HepG2 (cell line): ENCODE measurements around the gene UBE2O. TPM values are rescaled to one million over a fixed set of nuclear protein-coding genes. Genes with fewer than 3 reads are reported as not detected.
A peak's percentile ranks its signal among the peaks of the same experiment; 100 is the strongest.

Experiments
- ESRRA ChIP-seq: sonication (generic); formaldehyde crosslinking; IDR thresholded peaks from 2 replicates; pipeline ENCODE4 v1.5.1; 2020; ENCODE audit warnings: mild to moderate bottlenecking, low read depth, missing genetic modification reagents
- HMG20B ChIP-seq: conservative IDR thresholded peaks from 2 replicates; pipeline ENCODE4 v1.6.1; 2016; ENCODE audit warnings: missing genetic modification reagents, missing compliant biosample characterization
- KDM4B ChIP-seq: sonication (generic); formaldehyde crosslinking; IDR thresholded peaks from 2 replicates; pipeline ENCODE4 v1.4.0; 2020; ENCODE audit warnings: missing genetic modification reagents
- NFAT5 ChIP-seq: sonication (generic); formaldehyde crosslinking; IDR thresholded peaks from 2 replicates; pipeline ENCODE4 v1.4.0; 2020; ENCODE audit warnings: missing genetic modification reagents
- POGZ ChIP-seq: sonication (generic); formaldehyde crosslinking; IDR thresholded peaks from 2 replicates; pipeline ENCODE4 v1.4.0; 2020; ENCODE audit warnings: mild to moderate bottlenecking, missing genetic modification reagents
- PRDM4 ChIP-seq: sonication (generic); formaldehyde crosslinking; IDR thresholded peaks from 2 replicates; pipeline ENCODE4 v1.9.0; 2021; ENCODE audit warnings: missing genetic modification reagents, borderline replicate concordance
- RFXANK ChIP-seq: IDR thresholded peaks from 2 replicates; pipeline ENCODE4 v1.6.1; 2016
- SAP130 ChIP-seq: IDR thresholded peaks from 2 replicates; pipeline ENCODE4 v1.6.1; 2016; ENCODE audit warnings: low read depth
- SP4 ChIP-seq: sonication (generic); formaldehyde crosslinking; IDR thresholded peaks from 2 replicates; pipeline ENCODE4 v1.8.1; 2023; ENCODE audit warnings: mild to moderate bottlenecking, missing genetic modification reagents
- TEAD2 ChIP-seq: sonication (generic); formaldehyde crosslinking; IDR thresholded peaks from 2 replicates; pipeline ENCODE4 v1.9.0; 2021; ENCODE audit warnings: missing genetic modification reagents
- TFE3 ChIP-seq: IDR thresholded peaks from 2 replicates; pipeline ENCODE4 v1.6.1; 2016
- YEATS4 ChIP-seq: sonication (generic); formaldehyde crosslinking; IDR thresholded peaks from 2 replicates; pipeline ENCODE4 v1.4.0; 2020; ENCODE audit warnings: missing genetic modification reagents, borderline replicate concordance
- ZFP62 ChIP-seq: sonication (generic); formaldehyde crosslinking; IDR thresholded peaks from 2 replicates; pipeline ENCODE4 v1.4.0; 2020; ENCODE audit warnings: missing genetic modification reagents
- ZMAT3 ChIP-seq: sonication (generic); formaldehyde crosslinking; conservative IDR thresholded peaks from 2 replicates; pipeline ENCODE4 v1.7.0; 2021; ENCODE audit warnings: missing genetic modification reagents
- ZNF260 ChIP-seq: sonication (generic); formaldehyde crosslinking; IDR thresholded peaks from 2 replicates; pipeline ENCODE4 v1.4.0; 2020; ENCODE audit warnings: missing genetic modification reagents, low read depth, mild to moderate bottlenecking, borderline replicate concordance
- ZNF264 ChIP-seq: sonication (generic); formaldehyde crosslinking; IDR thresholded peaks from 2 replicates; pipeline ENCODE4 v1.4.0; 2020; ENCODE audit warnings: missing genetic modification reagents
- ZNF451 ChIP-seq: sonication (generic); formaldehyde crosslinking; IDR thresholded peaks from 2 replicates; pipeline ENCODE4 v1.5.0; 2020; ENCODE audit warnings: mild to moderate bottlenecking, missing genetic modification reagents
- ZNF501 ChIP-seq: sonication (generic); formaldehyde crosslinking; IDR thresholded peaks from 2 replicates; pipeline ENCODE4 v1.5.1; 2020; ENCODE audit warnings: mild to moderate bottlenecking, moderate library complexity, missing genetic modification reagents
- ZNF598 ChIP-seq: sonication (generic); formaldehyde crosslinking; IDR thresholded peaks from 2 replicates; pipeline ENCODE4 v1.5.1; 2020; ENCODE audit warnings: mild to moderate bottlenecking, missing genetic modification reagents, borderline replicate concordance
- ZNF709 ChIP-seq: sonication (generic); formaldehyde crosslinking; IDR thresholded peaks from 2 replicates; pipeline ENCODE4 v1.5.0; 2020; ENCODE audit warnings: mild to moderate bottlenecking, missing genetic modification reagents
- ZNF749 ChIP-seq: sonication (generic); formaldehyde crosslinking; IDR thresholded peaks from 2 replicates; pipeline ENCODE4 v1.8.0; 2022; ENCODE audit warnings: mild to moderate bottlenecking, missing genetic modification reagents, moderate library complexity, borderline replicate concordance
- ZNF841 ChIP-seq: sonication (generic); formaldehyde crosslinking; IDR thresholded peaks from 2 replicates; pipeline ENCODE4 v1.8.1; 2023; ENCODE audit warnings: missing genetic modification reagents, borderline replicate concordance
- polyA plus RNA-seq, 8 experiments: library from polyadenylated mRNA; depleted of rRNA in 3 of 8; stranded (reverse) in 7 of 8; unstranded in 1 of 8; fragments of >200 nt; fragmentation: Illumina TruSeq in 4 of 8; extraction: Trizol in 4 of 8; gene quantifications; 2 replicates each; pipeline versions ENCODE4 v1.2.1 to v1.2.3, GENCODE V29; 2011 to 2016; ENCODE audit warnings: low read depth in 4 of 8, missing spikeins in 1 of 8, mixed read lengths in 1 of 8; ENCODE audit not compliant: insufficient read depth in 1 of 8
- total RNA-seq, 5 experiments: library from RNA; depleted of rRNA; stranded (reverse); fragments of >200 nt; fragmentation: Illumina TruSeq; extraction: Trizol; gene quantifications; 2 replicates each; pipeline ENCODE4 v1.2.3, GENCODE V29; 2016; ENCODE audit warnings: low read depth in 1 of 5

Gene UBE2O
- total and polyA plus RNA-seq, 2 of the 13 experiments (the other 11 are each of a cell fraction or from before 2014, with no cell fraction given), result 21.5 to 23.5 TPM

GRCh38 chr17:76501018-76501826, 48.3 kb upstream of the UBE2O start, which contains the start of gene RHBDF2 (continued):
- 0 out of 2 replicates have a peak, but pooled peaks have one; percentile 19 for TF ChIP-seq TFE3 (CRISPR knock-in tag)
- TF ChIP-seq YEATS4 (CRISPR knock-in tag), result peak; percentile 80
- TF ChIP-seq ZNF709 (CRISPR knock-in tag), result 0 out of 2 replicates have a peak, but pooled peaks have one; percentile 83
- no peak; the same call in 1 of the 2 replicates for TF ChIP-seq TEAD2
- no peak for TF ChIP-seq POGZ (CRISPR knock-in tag)
- TF ChIP-seq ZNF749, result no peak
- TF ChIP-seq ZNF841 (CRISPR knock-in tag), result no peak
- no peak for TF ChIP-seq KDM4B
- peak; percentile 74; the same call in 1 of the 2 replicates for TF ChIP-seq ZMAT3 (CRISPR knock-in tag)
- peak; percentile 89 for TF ChIP-seq SAP130
- no peak for TF ChIP-seq ZNF501
- TF ChIP-seq HMG20B (CRISPR knock-in tag), result no peak
- TF ChIP-seq ZFP62 (CRISPR knock-in tag), result no peak
- 0 out of 2 replicates have a peak, but pooled peaks have one; percentile 62 for TF ChIP-seq PRDM4 (CRISPR knock-in tag)
- TF ChIP-seq ZNF451 (CRISPR knock-in tag), result peak; percentile 62; the same call in 1 of the 2 replicates
- peak; percentile 97 for TF ChIP-seq SP4 (CRISPR knock-in tag)
- no peak for TF ChIP-seq NFAT5
- no peak; the same call in 1 of the 2 replicates for TF ChIP-seq ZNF264 (CRISPR knock-in tag)
- 0 out of 2 replicates have a peak, but pooled peaks have one; percentile 38 for TF ChIP-seq ZNF598 (CRISPR knock-in tag)
- no peak for TF ChIP-seq ESRRA (CRISPR knock-in tag)
- TF ChIP-seq RFXANK (CRISPR knock-in tag), result no peak
- TF ChIP-seq ZNF260, result no peak
